Measurements from ENCODE around the gene CD300LG. TPM values are rescaled to one million over a fixed set of nuclear protein-coding genes. Genes with fewer than 3 reads are reported as not detected.

CD300LG gene
- total RNA-seq, 2 experiments from 2014 or later = not detected

DNA sequence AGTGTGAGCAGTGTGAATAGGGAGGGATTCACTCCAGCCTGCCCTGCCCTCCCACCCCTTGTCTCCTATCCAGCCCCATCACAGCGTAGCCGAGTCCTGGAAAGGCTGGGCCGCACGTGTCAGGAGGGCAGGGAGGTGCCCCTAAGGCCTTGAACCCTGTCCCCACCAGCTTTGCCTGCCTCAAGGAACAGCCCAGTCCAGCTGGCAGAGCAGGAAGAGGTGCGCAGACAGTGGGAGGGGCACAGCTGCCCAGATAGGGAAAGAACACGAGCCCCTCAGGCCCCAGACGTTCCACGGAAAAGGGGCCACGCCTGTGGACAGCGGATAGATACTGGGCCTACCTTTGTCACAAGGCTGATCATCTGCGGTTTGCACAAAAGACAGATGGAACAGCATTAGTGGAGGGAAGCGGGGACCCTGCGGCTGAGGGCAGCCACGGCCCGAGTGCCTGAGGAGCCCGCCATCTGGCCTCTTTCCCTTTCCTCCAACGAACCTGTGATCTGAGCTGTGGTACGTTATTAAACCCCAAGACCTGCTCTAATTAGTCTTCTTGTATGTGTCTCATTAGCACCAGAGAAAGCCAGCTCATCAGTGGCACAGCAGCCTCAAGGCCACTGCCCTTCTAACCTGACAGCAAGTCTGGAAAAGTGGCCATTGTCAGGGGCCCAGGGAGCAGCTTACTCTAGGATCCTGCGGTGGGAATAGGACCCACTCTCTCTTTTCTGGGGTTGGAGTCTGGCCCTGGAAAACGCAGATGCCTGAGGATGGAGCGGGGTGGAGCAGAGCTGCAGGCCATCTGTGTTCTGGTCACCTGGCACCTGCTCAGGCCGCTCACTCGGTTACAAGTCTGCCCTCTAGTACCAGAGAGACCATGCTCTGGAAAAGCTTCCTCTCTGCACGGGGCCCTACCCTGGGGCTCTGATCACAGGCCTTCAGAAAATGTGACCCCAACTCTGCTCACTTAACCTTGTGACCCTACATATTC, 30.3 kb upstream of the CD300LG start:
- no peak for DNase-seq
- no peaks in the 10 kb centered on the region for H3K4me1 Mint-ChIP-seq
- H3K27me3 Mint-ChIP-seq = peaks cover 1% of the 10 kb centered on the region
- no peak overlapping the region for H3K4me3 Mint-ChIP-seq
- no peak overlapping the region for H3K27ac Mint-ChIP-seq
- H3K36me3 Mint-ChIP-seq = no peaks in the 10 kb centered on the region
- no peaks in the 10 kb centered on the region for H3K9me3 Mint-ChIP-seq

- H3K9me3 Mint-ChIP-seq = no peaks in the 10 kb centered on the region
- no peak overlapping the region for H3K27ac Mint-ChIP-seq
- no peaks in the 10 kb centered on the region for H3K4me1 Mint-ChIP-seq
- H3K4me3 Mint-ChIP-seq = no peak overlapping the region
- no peak for DNase-seq
- no peaks in the 10 kb centered on the region for H3K27me3 Mint-ChIP-seq
- no peaks in the 10 kb centered on the region for H3K36me3 Mint-ChIP-seq
These were observed 29.1 kb upstream of the CD300LG start for GRCh38 chr17:43817826-43818225.

- no peaks in the 10 kb centered on the region for H3K9me3 Mint-ChIP-seq
- H3K4me1 Mint-ChIP-seq = no peaks in the 10 kb centered on the region
- H3K27ac Mint-ChIP-seq = no peak overlapping the region
- no peaks in the 10 kb centered on the region for H3K27me3 Mint-ChIP-seq
- H3K4me3 Mint-ChIP-seq = no peak overlapping the region
- no peak for DNase-seq
- no peaks in the 10 kb centered on the region for H3K36me3 Mint-ChIP-seq
These were observed 28.0 kb upstream of the CD300LG start for GRCh38 chr17:43818966-43819365.

- H3K27me3 Mint-ChIP-seq = no peaks in the 10 kb centered on the region
These were observed 26.2 kb upstream of the CD300LG start for GRCh38 chr17:43820759-43821158.

DNA sequence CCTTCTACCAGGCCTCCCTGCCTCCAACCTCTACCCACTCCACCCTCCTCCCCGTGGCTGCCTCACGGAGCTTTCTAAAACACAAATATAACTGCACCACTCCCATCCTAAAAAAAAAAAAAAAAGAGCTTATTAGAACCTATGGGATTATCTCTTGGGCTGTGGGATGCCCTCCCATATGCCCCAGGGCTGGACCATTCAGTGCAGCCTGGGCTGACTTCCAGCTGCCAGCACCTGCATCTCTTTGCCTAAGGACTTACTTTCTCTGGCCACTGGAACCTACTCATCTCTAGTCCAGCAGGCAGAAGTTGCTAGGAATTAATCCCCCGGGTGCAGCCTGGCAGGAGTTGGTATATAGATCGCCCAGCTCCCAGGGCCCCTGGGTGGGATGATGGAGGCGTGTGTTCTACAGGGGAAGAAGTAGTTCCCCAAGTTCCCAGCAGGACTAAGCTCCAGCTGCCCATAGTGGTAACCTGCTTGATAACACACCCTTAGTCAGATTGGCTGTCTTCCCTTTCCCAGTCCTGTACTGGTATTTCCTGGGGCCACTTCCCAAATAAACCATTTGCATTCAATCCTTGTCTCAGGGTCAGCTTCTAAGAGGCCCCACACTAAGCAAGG, 24.3 kb upstream of the CD300LG start:
- DNase-seq = no peak
- no peaks in the 10 kb centered on the region for H3K36me3 Mint-ChIP-seq
- no peaks in the 10 kb centered on the region for H3K27me3 Mint-ChIP-seq
- no peaks in the 10 kb centered on the region for H3K9me3 Mint-ChIP-seq
- no peaks in the 10 kb centered on the region for H3K4me1 Mint-ChIP-seq
- no peak overlapping the region for H3K27ac Mint-ChIP-seq
- H3K4me3 Mint-ChIP-seq = no peak overlapping the region

More at GRCh38 chr17:43820759-43821158, 26.2 kb upstream of the CD300LG start:
- H3K9me3 Mint-ChIP-seq = no peaks in the 10 kb centered on the region
- H3K4me1 Mint-ChIP-seq = no peaks in the 10 kb centered on the region
- no peak overlapping the region for H3K27ac Mint-ChIP-seq
- no peak for DNase-seq
- no peak overlapping the region for H3K4me3 Mint-ChIP-seq
- no peaks in the 10 kb centered on the region for H3K36me3 Mint-ChIP-seq

- no peaks in the 10 kb centered on the region for H3K9me3 Mint-ChIP-seq
These were observed 23.5 kb upstream of the CD300LG start for GRCh38 chr17:43823350-43824084.

GRCh38 chr17:43825567-43825966, 21.4 kb upstream of the CD300LG start:
- no peak overlapping the region for H3K27ac Mint-ChIP-seq
- H3K36me3 Mint-ChIP-seq = no peaks in the 10 kb centered on the region
- no peak overlapping the region for H3K4me3 Mint-ChIP-seq
- peaks cover 2% of the 10 kb centered on the region for H3K4me1 Mint-ChIP-seq
- peaks cover under 1% of the 10 kb centered on the region for H3K27me3 Mint-ChIP-seq
- DNase-seq = no peak
- no peaks in the 10 kb centered on the region for H3K9me3 Mint-ChIP-seq

More at GRCh38 chr17:43823350-43824084, 23.5 kb upstream of the CD300LG start:
- H3K27me3 Mint-ChIP-seq = no peaks in the 10 kb centered on the region
- no peaks in the 10 kb centered on the region for H3K4me1 Mint-ChIP-seq
- H3K36me3 Mint-ChIP-seq = no peaks in the 10 kb centered on the region
- no peak overlapping the region for H3K27ac Mint-ChIP-seq
- H3K4me3 Mint-ChIP-seq = no peak overlapping the region
- no peak for DNase-seq

DNA sequence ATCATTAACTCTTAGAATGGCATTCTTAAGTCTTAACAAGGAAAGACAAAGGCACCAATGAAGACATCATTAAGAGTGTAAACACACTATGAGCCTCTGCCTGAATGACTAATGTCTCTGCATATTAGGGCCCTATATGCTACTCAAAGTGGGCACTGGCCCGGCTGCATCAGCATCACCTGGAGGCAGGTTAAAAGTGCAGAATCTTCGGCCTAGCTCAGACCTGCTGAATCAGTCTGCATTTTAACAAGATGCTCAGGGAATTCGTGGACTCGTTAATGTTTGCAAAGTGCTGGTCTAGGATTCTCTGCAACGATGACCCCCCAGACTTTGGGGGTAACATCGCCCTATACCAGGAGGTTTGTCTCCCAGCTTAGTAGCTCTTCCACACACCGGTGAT, 20.8 kb upstream of the CD300LG start:
- Mint-ChIP-seq H3K4me3 (no peak overlapping the region), H3K27me3 (peaks cover 7% of the 10 kb centered on the region), H3K4me1 (peaks cover 6% of the 10 kb centered on the region), H3K9me3 (no peaks in the 10 kb centered on the region), H3K36me3 (no peaks in the 10 kb centered on the region), H3K27ac (no peak overlapping the region)
- no peak for DNase-seq

- H3K27ac Mint-ChIP-seq = no peak overlapping the region
- no peaks in the 10 kb centered on the region for H3K9me3 Mint-ChIP-seq
- no peak for DNase-seq
- H3K4me1 Mint-ChIP-seq = peaks cover 6% of the 10 kb centered on the region
- H3K27me3 Mint-ChIP-seq = peaks cover 19% of the 10 kb centered on the region
- no peaks in the 10 kb centered on the region for H3K36me3 Mint-ChIP-seq
- H3K4me3 Mint-ChIP-seq = no peak overlapping the region
These were observed 19.4 kb upstream of the CD300LG start for GRCh38 chr17:43827596-43827995.

DNA sequence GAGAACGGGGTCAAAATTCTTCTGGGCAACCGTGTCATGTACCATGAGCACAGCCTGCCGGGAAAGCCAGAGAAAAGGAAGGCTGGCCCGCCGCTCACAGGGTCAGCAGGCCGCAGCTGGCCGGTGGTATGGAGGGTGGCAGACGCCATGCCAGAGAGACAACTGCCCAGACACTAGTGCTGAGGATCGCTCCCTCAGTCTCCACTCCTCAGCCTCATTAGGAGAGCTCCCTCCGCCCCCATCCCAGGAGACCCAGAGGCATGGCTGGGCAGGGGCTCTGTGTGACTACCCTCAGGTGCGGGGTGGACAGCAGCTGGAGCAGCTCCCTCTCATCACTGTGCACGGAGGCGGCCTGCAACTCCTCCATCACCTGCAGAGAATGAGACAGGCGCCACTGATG, 17.2 kb upstream of the CD300LG start:
- no peak overlapping the region for H3K27ac Mint-ChIP-seq
- H3K4me3 Mint-ChIP-seq = no peak overlapping the region
- H3K4me1 Mint-ChIP-seq = peaks cover 11% of the 10 kb centered on the region
- peaks cover 34% of the 10 kb centered on the region for H3K27me3 Mint-ChIP-seq
- H3K9me3 Mint-ChIP-seq = no peaks in the 10 kb centered on the region
- H3K36me3 Mint-ChIP-seq = no peaks in the 10 kb centered on the region
- DNase-seq = no peak

DNA sequence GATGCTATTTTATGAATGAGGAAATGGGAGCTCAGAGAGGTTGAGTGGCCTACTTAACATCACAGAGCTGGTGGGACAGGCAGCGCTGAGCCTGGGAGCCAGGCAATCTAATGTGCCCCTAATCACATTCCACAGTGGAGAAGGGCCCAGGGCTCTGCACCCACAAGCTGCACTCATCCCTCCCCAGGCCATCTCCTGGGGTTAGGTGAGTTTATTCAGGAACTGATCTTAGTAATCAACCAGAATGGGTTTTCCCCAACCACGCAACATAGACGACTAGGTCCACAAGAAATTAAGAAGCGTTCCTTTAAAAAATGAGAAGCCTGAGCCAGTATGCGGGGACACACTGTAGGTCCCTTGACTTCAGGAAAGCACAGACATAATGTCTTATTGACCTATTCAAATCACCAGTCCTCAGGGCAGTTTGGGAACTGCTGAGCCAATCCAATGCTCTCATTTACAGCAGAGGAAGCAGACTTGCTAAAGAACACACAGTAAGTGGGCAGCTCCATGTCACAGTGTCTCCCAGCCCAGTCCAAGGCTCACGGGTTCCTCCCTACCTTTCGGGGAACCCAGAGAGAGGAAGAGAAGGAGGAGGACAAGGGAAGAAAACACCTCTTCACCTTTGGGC, 16.4 kb upstream of the CD300LG start:
- Mint-ChIP-seq H3K4me1 (peaks cover 11% of the 10 kb centered on the region), H3K27me3 (peaks cover 43% of the 10 kb centered on the region), H3K9me3 (no peaks in the 10 kb centered on the region), H3K4me3 (peak overlapping the region; percentile 16), H3K27ac (no peak overlapping the region), H3K36me3 (no peaks in the 10 kb centered on the region)
- DNase-seq = no peak

DNA sequence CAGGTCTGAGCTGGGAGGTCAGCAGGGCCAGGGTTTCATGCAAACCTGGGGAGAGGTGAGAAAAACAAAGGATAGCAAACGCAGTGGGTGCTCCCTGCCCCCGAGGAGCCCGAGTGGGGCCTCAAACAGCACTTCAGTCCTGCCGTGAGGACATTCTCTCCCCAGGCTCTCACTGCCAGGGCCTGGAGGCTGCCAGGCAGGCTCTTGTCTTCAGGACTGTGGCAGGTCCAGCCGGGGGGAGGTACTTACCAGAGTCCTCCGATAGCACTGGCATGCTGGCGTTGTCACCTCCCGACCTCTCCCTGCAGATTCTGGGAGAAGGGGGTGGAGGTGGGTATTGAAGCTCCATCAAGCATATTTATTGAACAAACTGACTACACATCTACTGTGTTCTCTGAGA, 15.3 kb upstream of the CD300LG start:
- H3K27ac Mint-ChIP-seq = no peak overlapping the region
- no peak for DNase-seq
- H3K27me3 Mint-ChIP-seq = peaks cover 51% of the 10 kb centered on the region
- no peaks in the 10 kb centered on the region for H3K9me3 Mint-ChIP-seq
- H3K4me1 Mint-ChIP-seq = peaks cover 11% of the 10 kb centered on the region
- H3K4me3 Mint-ChIP-seq = peak overlapping the region; percentile 49
- no peaks in the 10 kb centered on the region for H3K36me3 Mint-ChIP-seq

DNA sequence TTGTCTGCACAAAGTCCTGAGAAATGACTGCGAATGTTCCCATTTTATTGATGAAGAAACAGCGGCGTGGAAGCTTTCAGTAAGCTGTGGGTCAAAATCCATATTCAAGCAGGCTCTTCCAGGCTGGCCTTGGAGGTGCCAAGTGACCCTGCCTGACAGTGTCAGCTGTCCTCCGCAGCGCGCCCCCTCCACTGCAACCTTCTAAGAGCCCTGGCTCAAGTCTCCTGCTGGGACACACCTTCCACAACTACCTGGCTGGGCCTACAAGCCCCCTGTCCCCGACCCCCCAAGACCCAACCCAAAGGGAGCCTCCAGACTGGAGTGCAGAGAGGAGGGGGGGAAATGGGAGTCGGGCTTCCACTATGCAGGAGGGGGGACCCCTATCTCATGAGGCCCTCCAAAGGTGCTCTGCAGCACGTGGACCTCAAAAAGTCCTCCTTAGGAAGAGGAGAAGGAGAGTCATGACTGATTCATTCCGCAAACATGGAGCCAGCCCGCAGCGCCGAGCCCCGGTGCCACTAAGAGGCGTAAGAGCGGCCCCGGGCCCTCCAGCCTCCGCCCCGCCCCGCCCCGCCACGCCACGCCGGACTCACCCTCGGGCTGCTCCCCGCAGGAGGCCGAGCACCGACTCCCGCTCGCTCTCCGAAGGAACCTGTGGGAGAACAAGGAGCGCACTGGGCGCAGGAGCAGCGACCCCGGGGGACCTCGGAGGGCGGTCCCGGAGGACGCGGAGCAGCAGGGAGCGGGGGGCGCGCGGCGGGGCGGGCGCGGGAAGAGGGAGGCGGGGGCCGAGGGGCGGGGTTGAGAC, 14.6 kb upstream of the CD300LG start:
- Mint-ChIP-seq H3K4me3 (peak overlapping the region; percentile 73), H3K27me3 (peaks cover 54% of the 10 kb centered on the region), H3K9me3 (no peaks in the 10 kb centered on the region), H3K36me3 (no peaks in the 10 kb centered on the region), H3K27ac (no peak overlapping the region), H3K4me1 (peaks cover 11% of the 10 kb centered on the region)
- peak; percentile 11 for DNase-seq

All from activated naive CD8-positive, alpha-beta T cell treated with anti-CD3 and anti-CD28 coated beads for 36 hours (primary cell).